WTC11 (cell line): ENCODE results near the gene USP38. TPM values are rescaled to one million over a fixed set of nuclear protein-coding genes. Genes with fewer than 3 reads are reported as not detected.

Source experiments
- ATAC-seq: fragments of 200-7000 bp; cut with Tn5 transposase; 2 replicates; pipeline ENCODE4 v1.10.0; 2021; ENCODE audit warnings: mild to moderate bottlenecking, moderate library complexity
- CTCF ChIA-PET: fragments of 300-600 bp; sonication (Branson Sonifier 250); formaldehyde crosslinking; loops from one replicate; lab custom pipeline; 2021; ENCODE audit warnings: antibody characterized with exemption; lab: Charles Lee
- POLR2A ChIA-PET: fragments of 350-600 bp; sonication (Branson Sonifier 250); formaldehyde crosslinking; loops from one replicate; lab custom pipeline; 2021; ENCODE audit warnings: antibody characterized with exemption; lab: Charles Lee
- DNase-seq: peaks from one replicate; pipeline ENCODE4 v3.0.0; 2021; ENCODE audit warnings: low spot score
- H3K27ac Mint-ChIP-seq: 2 replicates; pipeline ENCODE4 v1.8.0; 2021; ENCODE audit warnings: mixed read lengths
- H3K27me3 Mint-ChIP-seq: 2 replicates; pipeline ENCODE4 v1.8.0; 2021; ENCODE audit warnings: low read depth, mild to moderate bottlenecking, moderate library complexity, mixed read lengths
- H3K36me3 Mint-ChIP-seq: 2 replicates; pipeline ENCODE4 v1.8.0; 2021; ENCODE audit warnings: mixed read lengths
- H3K4me1 Mint-ChIP-seq: 2 replicates; pipeline ENCODE4 v1.8.0; 2022; ENCODE audit warnings: mixed read lengths
- H3K4me3 Mint-ChIP-seq: 2 replicates; pipeline ENCODE4 v1.8.0; 2021; ENCODE audit warnings: mild to moderate bottlenecking, moderate library complexity, mixed read lengths
- H3K9me3 Mint-ChIP-seq: 2 replicates; pipeline ENCODE4 v1.8.0; 2021; ENCODE audit warnings: mixed read lengths
- AFF4 ChIP-seq: sonication (generic); formaldehyde crosslinking; IDR thresholded peaks from 2 replicates; pipeline ENCODE4 v1.8.1; 2023; ENCODE audit warnings: mild to moderate bottlenecking, missing genetic modification reagents, borderline replicate concordance
- CREM ChIP-seq: sonication (generic); formaldehyde crosslinking; IDR thresholded peaks from 2 replicates; pipeline ENCODE4 v1.8.1; 2022; ENCODE audit warnings: mild to moderate bottlenecking, missing genetic modification reagents, moderate library complexity
- E2F4 ChIP-seq: sonication (generic); formaldehyde crosslinking; IDR thresholded peaks from 2 replicates; pipeline ENCODE4 v1.8.1; 2022; ENCODE audit warnings: low read depth, mild to moderate bottlenecking, moderate library complexity, missing genetic modification reagents, borderline replicate concordance
- FOXP4 ChIP-seq: sonication (generic); formaldehyde crosslinking; IDR thresholded peaks from 2 replicates; pipeline ENCODE4 v1.8.0; 2022; ENCODE audit warnings: mild to moderate bottlenecking, missing genetic modification reagents
- HMGA2 ChIP-seq: fragments of 250-450 bp; sonication (Bioruptor Pico); IDR thresholded peaks from 2 replicates; pipeline ENCODE4 v1.4.0; 2021; ENCODE audit warnings: mild to moderate bottlenecking, moderate library complexity
- IRF1 ChIP-seq: sonication (generic); formaldehyde crosslinking; IDR thresholded peaks from 2 replicates; pipeline ENCODE4 v1.8.0; 2023; ENCODE audit warnings: missing genetic modification reagents
- NFATC4 ChIP-seq: fragments of 250-450 bp; sonication (Bioruptor Pico); IDR thresholded peaks from 2 replicates; pipeline ENCODE4 v1.9.0; 2021; ENCODE audit warnings: mild to moderate bottlenecking
- NR2C2 ChIP-seq: sonication (generic); formaldehyde crosslinking; IDR thresholded peaks from 2 replicates; pipeline ENCODE4 v1.8.0; 2022; ENCODE audit warnings: mild to moderate bottlenecking, missing genetic modification reagents
- SP1 ChIP-seq: sonication (generic); formaldehyde crosslinking; conservative IDR thresholded peaks from 2 replicates; pipeline ENCODE4 v1.8.1; 2022; ENCODE audit warnings: missing genetic modification reagents
- ZBTB21 ChIP-seq: sonication (generic); formaldehyde crosslinking; IDR thresholded peaks from 2 replicates; pipeline ENCODE4 v1.8.1; 2023; ENCODE audit warnings: mild to moderate bottlenecking, missing genetic modification reagents, borderline replicate concordance
- ZMAT4 ChIP-seq: fragments of 250-450 bp; sonication (Bioruptor Pico); IDR thresholded peaks from 2 replicates; pipeline ENCODE4 v1.9.0; 2021; ENCODE audit warnings: mild to moderate bottlenecking
- ZNF232 ChIP-seq: sonication (generic); formaldehyde crosslinking; IDR thresholded peaks from 2 replicates; pipeline ENCODE4 v1.8.0; 2022; ENCODE audit warnings: mild to moderate bottlenecking, missing genetic modification reagents
- ZNF281 ChIP-seq: sonication (generic); formaldehyde crosslinking; IDR thresholded peaks from 2 replicates; pipeline ENCODE4 v1.8.0; 2023; ENCODE audit warnings: mild to moderate bottlenecking, missing genetic modification reagents
- ZNF425 ChIP-seq: fragments of 250-450 bp; sonication (Bioruptor Pico); conservative IDR thresholded peaks from 2 replicates; pipeline ENCODE4 v1.9.0; 2021; ENCODE audit warnings: mild to moderate bottlenecking
- ZNF532 ChIP-seq: fragments of 250-450 bp; sonication (Bioruptor Pico); IDR thresholded peaks from 2 replicates; pipeline ENCODE4 v1.9.0; 2021; ENCODE audit warnings: mild to moderate bottlenecking, borderline replicate concordance
- total RNA-seq: library from RNA; stranded (reverse); gene quantifications from 3 replicates; pipeline ENCODE4 v1.2.3, GENCODE V29; 2021

Gene USP38
- total RNA-seq, 1 experiment from 2014 or later: 10.3 TPM

GRCh38 chr4:143184217-143184502, 557 bp upstream of the USP38 start (continued):
- TF ChIP-seq FOXP4 (CRISPR knock-in tag): no peak

GRCh38 chr4:143185253-143186107, 763 bp downstream of the USP38 start:
- Mint-ChIP-seq H3K4me1 (peaks cover 45% of the 10 kb centered on the region), H3K27me3 (no peaks in the 10 kb centered on the region; the same call in 1 of the 2 replicates), H3K4me3 (peak overlapping the region; percentile 99), H3K9me3 (no peaks in the 10 kb centered on the region), H3K27ac (peak overlapping the region; percentile 97), H3K36me3 (peaks cover 22% of the 10 kb centered on the region)
- CTCF ChIA-PET: interaction anchor here (1.3 kb wide), 1 partner anchor 200 kb away, joined by 5 read pairs; no protein-coding TSS in a partner anchor
- POLR2A ChIA-PET: no interaction called here
- DNase-seq: peak; percentile 44
- ATAC-seq: peak; percentile 51
- TF ChIP-seq HMGA2 (no peak), SP1 (CRISPR knock-in tag) (0 out of 2 replicates have a peak, but pooled peaks have one; percentile 26), NR2C2 (CRISPR knock-in tag) (no peak), E2F4 (no peak), IRF1 (CRISPR knock-in tag) (no peak), ZBTB21 (no peak), ZNF281 (CRISPR knock-in tag) (0 out of 2 replicates have a peak, but pooled peaks have one; percentile 51), ZNF232 (CRISPR knock-in tag) (no peak), ZNF532 (CRISPR knock-in tag) (no peak), ZMAT4 (no peak), AFF4 (CRISPR knock-in tag) (no peak; the same call in 1 of the 2 replicates), ZNF425 (no peak), CREM (CRISPR knock-in tag) (no peak), NFATC4 (no peak)
